H9 (cell line): Measurements from ENCODE around the gene CC2D2A. TPM values are rescaled to one million over a fixed set of nuclear protein-coding genes. Genes with fewer than 3 reads are reported as not detected.

Experiments
- DNase-seq: peaks from one replicate; pipeline ENCODE4 v3.0.0-alpha.2; 2017
- H2AFZ ChIP-seq: one replicate; pipeline ENCODE4 v1.6.1; 2013; ENCODE audit warnings: mild to moderate bottlenecking, low read length, control low read depth, moderate library complexity
- H2AK5ac ChIP-seq: 2 replicates; pipeline ENCODE4 v1.6.1; 2013; ENCODE audit warnings: low read length, control low read depth, mixed read lengths; ENCODE audit not compliant: insufficient read length
- H2BK120ac ChIP-seq: one replicate; pipeline ENCODE4 v1.6.1; 2013; ENCODE audit warnings: low read depth, mild to moderate bottlenecking, low read length, control low read depth, inconsistent platforms; ENCODE audit not compliant: poor library complexity, severe bottlenecking
- H2BK12ac ChIP-seq: 2 replicates; pipeline ENCODE4 v1.6.1; 2013; ENCODE audit warnings: low read length, control low read depth, mixed read lengths, low read depth; ENCODE audit not compliant: insufficient read length
- H2BK15ac ChIP-seq: 2 replicates; pipeline ENCODE4 v1.6.1; 2013; ENCODE audit warnings: low read depth, low read length, control low read depth
- H2BK20ac ChIP-seq: one replicate; pipeline ENCODE4 v1.6.1; 2013; ENCODE audit warnings: low read depth, mild to moderate bottlenecking, low read length, control low read depth, inconsistent platforms; ENCODE audit not compliant: poor library complexity, severe bottlenecking
- H2BK5ac ChIP-seq: 2 replicates; pipeline ENCODE4 v1.6.1; 2013; ENCODE audit warnings: low read length, control low read depth, mixed read lengths; ENCODE audit not compliant: insufficient read length
- H3K14ac ChIP-seq: 2 replicates; pipeline ENCODE4 v1.6.1; 2013; ENCODE audit warnings: low read length, control low read depth; ENCODE audit not compliant: insufficient read depth
- H3K18ac ChIP-seq: 2 replicates; pipeline ENCODE4 v1.6.1; 2013; ENCODE audit warnings: low read depth, mild to moderate bottlenecking, mixed read lengths, low read length, control low read depth; ENCODE audit not compliant: insufficient read length
- H3K23ac ChIP-seq: 2 replicates; pipeline ENCODE4 v1.6.1; 2013; ENCODE audit warnings: low read length, control low read depth, mixed read lengths, low read depth; ENCODE audit not compliant: insufficient read length
- H3K23me2 ChIP-seq: 2 replicates; pipeline ENCODE4 v1.6.1; 2013; ENCODE audit warnings: low read depth, mild to moderate bottlenecking, mixed read lengths, low read length, control low read depth; ENCODE audit not compliant: insufficient read length, poor library complexity, severe bottlenecking
- H3K27ac ChIP-seq: 2 replicates; pipeline ENCODE4 v1.5.1; 2013; ENCODE audit warnings: low read length, control low read depth, mixed read lengths, low read depth; ENCODE audit not compliant: insufficient read length
- H3K27me3 ChIP-seq: 2 replicates; pipeline ENCODE4 v1.6.1; 2013; ENCODE audit warnings: low read length, control low read depth, inconsistent platforms; ENCODE audit not compliant: insufficient read depth
- H3K4ac ChIP-seq: 2 replicates; pipeline ENCODE4 v1.6.1; 2013; ENCODE audit warnings: low read depth, mild to moderate bottlenecking, control low read depth, inconsistent platforms, low read length, moderate library complexity
- H3K4me1 ChIP-seq: 2 replicates; pipeline ENCODE4 v1.6.1; 2013; ENCODE audit warnings: low read length, control low read depth, inconsistent platforms; ENCODE audit not compliant: insufficient read depth
- H3K4me2 ChIP-seq: 2 replicates; pipeline ENCODE4 v1.6.1; 2013; ENCODE audit warnings: low read length, control low read depth, mixed read lengths; ENCODE audit not compliant: insufficient read length, insufficient read depth
- H3K56ac ChIP-seq: 2 replicates; pipeline ENCODE4 v1.6.1; 2013; ENCODE audit warnings: low read depth, mild to moderate bottlenecking, mixed read lengths, low read length, control low read depth; ENCODE audit not compliant: insufficient read length
- H3K79me1 ChIP-seq: 2 replicates; pipeline ENCODE4 v1.6.1; 2013; ENCODE audit warnings: low read depth, mild to moderate bottlenecking, moderate library complexity, low read length, control low read depth, inconsistent platforms; ENCODE audit not compliant: insufficient read depth, poor library complexity, severe bottlenecking
- H3K79me2 ChIP-seq: 2 replicates; pipeline ENCODE4 v1.6.1; 2013; ENCODE audit warnings: low read length, control low read depth, inconsistent platforms; ENCODE audit not compliant: insufficient read depth
- H3K9ac ChIP-seq: 2 replicates; pipeline ENCODE4 v1.6.1; 2013; ENCODE audit warnings: low read length, control low read depth, mixed read lengths; ENCODE audit not compliant: insufficient read length; ENCODE audit errors: extremely low read depth
- H3K9me3 ChIP-seq: one replicate; pipeline ENCODE4 v1.6.1; 2013; ENCODE audit warnings: low read depth, low read length, inconsistent platforms; ENCODE audit not compliant: control insufficient read depth
- H3T11ph ChIP-seq: one replicate; pipeline ENCODE4 v1.6.1; 2013; ENCODE audit warnings: mild to moderate bottlenecking, low read length, control low read depth, inconsistent platforms
- H4K20me1 ChIP-seq: one replicate; pipeline ENCODE4 v1.6.1; 2013; ENCODE audit not compliant: control insufficient read depth, insufficient read length, insufficient read depth
- H4K5ac ChIP-seq: 2 replicates; pipeline ENCODE4 v1.6.1; 2013; ENCODE audit warnings: low read depth, mild to moderate bottlenecking, mixed read lengths, low read length, control low read depth; ENCODE audit not compliant: insufficient read length
- H4K8ac ChIP-seq: replicated peaks from 2 replicates; pipeline ENCODE4 v1.6.1; 2013; ENCODE audit warnings: low read length, control low read depth, mixed read lengths, low read depth; ENCODE audit not compliant: insufficient read length
- H4K91ac ChIP-seq: 2 replicates; pipeline ENCODE4 v1.6.1; 2013; ENCODE audit warnings: low read depth, mild to moderate bottlenecking, moderate library complexity, mixed read lengths, low read length, control low read depth; ENCODE audit not compliant: insufficient read length
- H3K27ac Mint-ChIP-seq, 3 experiments: 2 replicates in 2 of 3; 3 replicates in 1 of 3; pipeline ENCODE4 v1.8.0; 2020 to 2021; ENCODE audit warnings: mixed read lengths in 3 of 3, mild to moderate bottlenecking in 1 of 3, moderate library complexity in 1 of 3
- H3K27me3 Mint-ChIP-seq: 2 replicates; pipeline ENCODE4 v1.8.0; 2021; ENCODE audit warnings: low read depth, mild to moderate bottlenecking, moderate library complexity, mixed read lengths
- H3K36me3 Mint-ChIP-seq, 3 experiments: 2 replicates in 2 of 3; 3 replicates in 1 of 3; pipeline ENCODE4 v1.8.0; 2020 to 2021; ENCODE audit warnings: low read depth in 3 of 3, mixed read lengths in 3 of 3; ENCODE audit not compliant: insufficient read depth in 1 of 3
- H3K4me1 Mint-ChIP-seq, 2 experiments: 2 replicates each; pipeline ENCODE4 v1.8.0; 2020; ENCODE audit warnings: mixed read lengths in 2 of 2
- H3K4me3 Mint-ChIP-seq, 2 experiments: 2 replicates in 1 of 2; 3 replicates in 1 of 2; pipeline ENCODE4 v1.8.0; 2020 to 2021; ENCODE audit warnings: mild to moderate bottlenecking in 2 of 2, mixed read lengths in 2 of 2, moderate library complexity in 1 of 2
- H3K9me3 Mint-ChIP-seq, 2 experiments: 2 replicates in 1 of 2; 3 replicates in 1 of 2; pipeline ENCODE4 v1.8.0; 2020; ENCODE audit warnings: mild to moderate bottlenecking in 2 of 2, mixed read lengths in 2 of 2, moderate library complexity in 1 of 2
- WGBS: extraction: QIAGEN DNeasy Blood & Tissue Kit; methylation state at CpG from one replicate; pipeline ENCODE4 v1.1.7; 2013; ENCODE audit warnings: missing lambda C conversion rate, low lambda C conversion rate, mixed read lengths; ENCODE audit not compliant: insufficient read length; ENCODE audit errors: extremely low coverage; 5-methylcytosine and 5-hydroxymethylcytosine counted together
- total RNA-seq: library from RNA; stranded (reverse); gene quantifications from 2 replicates; pipeline ENCODE4 v1.2.1, GENCODE V29; 2021
- TF ChIP-seq, protein P1 (sequence below): fragments of 200-600 bp; sonication (generic); conservative IDR thresholded peaks from 3 replicates; pipeline ENCODE4 v1.8.0; 2021; ENCODE audit warnings: antibody characterized with exemption, mild to moderate bottlenecking

Gene CC2D2A
- total RNA-seq, 1 experiment from 2014 or later, result 10.4 TPM

DNA sequence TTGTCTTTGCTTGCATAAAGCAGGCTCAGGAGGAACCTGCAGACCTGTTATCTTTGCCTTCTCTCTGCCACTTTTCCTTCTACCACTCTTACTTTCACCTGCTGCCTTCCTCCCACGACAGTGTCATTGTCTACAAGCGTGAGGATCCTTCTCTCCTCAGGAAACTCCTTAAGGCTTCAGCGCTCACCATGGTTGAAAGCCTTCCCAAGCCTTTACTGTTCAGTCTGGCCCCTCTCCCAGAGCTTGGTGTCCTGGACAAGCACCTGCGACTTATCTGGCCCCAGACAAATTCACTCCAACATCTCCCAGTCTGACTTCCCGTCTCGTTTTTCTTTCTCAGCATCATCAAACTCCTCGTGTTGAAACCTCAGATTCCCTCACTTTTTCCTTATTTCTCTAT is 31.0 kb downstream of the CC2D2A start:
- Histone ChIP-seq H3T11ph (no peak overlapping the region), H3K18ac (no peak overlapping the region), H3K4me1 (peaks cover 5% of the 10 kb centered on the region; the same call in 1 of the 2 replicates), H3K23ac (no peak overlapping the region), H2BK20ac (no peak overlapping the region), H2BK120ac (no peak overlapping the region), H3K56ac (no peak overlapping the region), H2AFZ (no peak overlapping the region), H3K27me3 (no peaks in the 10 kb centered on the region), H3K79me2 (no peaks in the 10 kb centered on the region), H2BK12ac (no peak overlapping the region), H2BK5ac (no peak overlapping the region), H3K9me3 (no peaks in the 10 kb centered on the region), H3K23me2 (no peaks in the 10 kb centered on the region), H3K4ac (no peak overlapping the region), H4K8ac (no peak overlapping the region), H4K20me1 (no peaks in the 10 kb centered on the region), H3K14ac (no peak overlapping the region), H2BK15ac (no peak overlapping the region), H4K91ac (no peak overlapping the region), H3K9ac (no peak overlapping the region), H3K27ac (no peak overlapping the region), H4K5ac (no peak overlapping the region), H3K4me2 (no peak overlapping the region), H3K79me1 (no peaks in the 10 kb centered on the region), H2AK5ac (no peak overlapping the region)
- no peaks in the 10 kb centered on the region for H3K27me3 Mint-ChIP-seq
- TF ChIP-seq, protein P1, sequence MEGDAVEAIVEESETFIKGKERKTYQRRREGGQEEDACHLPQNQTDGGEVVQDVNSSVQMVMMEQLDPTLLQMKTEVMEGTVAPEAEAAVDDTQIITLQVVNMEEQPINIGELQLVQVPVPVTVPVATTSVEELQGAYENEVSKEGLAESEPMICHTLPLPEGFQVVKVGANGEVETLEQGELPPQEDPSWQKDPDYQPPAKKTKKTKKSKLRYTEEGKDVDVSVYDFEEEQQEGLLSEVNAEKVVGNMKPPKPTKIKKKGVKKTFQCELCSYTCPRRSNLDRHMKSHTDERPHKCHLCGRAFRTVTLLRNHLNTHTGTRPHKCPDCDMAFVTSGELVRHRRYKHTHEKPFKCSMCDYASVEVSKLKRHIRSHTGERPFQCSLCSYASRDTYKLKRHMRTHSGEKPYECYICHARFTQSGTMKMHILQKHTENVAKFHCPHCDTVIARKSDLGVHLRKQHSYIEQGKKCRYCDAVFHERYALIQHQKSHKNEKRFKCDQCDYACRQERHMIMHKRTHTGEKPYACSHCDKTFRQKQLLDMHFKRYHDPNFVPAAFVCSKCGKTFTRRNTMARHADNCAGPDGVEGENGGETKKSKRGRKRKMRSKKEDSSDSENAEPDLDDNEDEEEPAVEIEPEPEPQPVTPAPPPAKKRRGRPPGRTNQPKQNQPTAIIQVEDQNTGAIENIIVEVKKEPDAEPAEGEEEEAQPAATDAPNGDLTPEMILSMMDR, result no peak
- H3K9me3 Mint-ChIP-seq, result peaks cover 3 to 6% of the 10 kb centered on the region in 2 experiments; a peak in 4 of 5 replicates
- H3K4me3 Mint-ChIP-seq, result no peak overlapping the region
- no peak for DNase-seq
- no CpG with 5 or more reads among the region's 7 CpGs for WGBS
- H3K4me1 Mint-ChIP-seq, result peaks cover 11 to 17% of the 10 kb centered on the region in 2 experiments
- H3K36me3 Mint-ChIP-seq, result peaks cover 4 to 18% (median 4%) of the 10 kb centered on the region in 3 experiments
- no peak overlapping the region for H3K27ac Mint-ChIP-seq
